ENCODE data around the gene CELF6. TPM values are rescaled to one million over a fixed set of nuclear protein-coding genes. Genes with fewer than 3 reads are reported as not detected.

The CELF6 gene
- polyA plus RNA-seq, 3 donors = 2.9 TPM; not detected in 2

DNA sequence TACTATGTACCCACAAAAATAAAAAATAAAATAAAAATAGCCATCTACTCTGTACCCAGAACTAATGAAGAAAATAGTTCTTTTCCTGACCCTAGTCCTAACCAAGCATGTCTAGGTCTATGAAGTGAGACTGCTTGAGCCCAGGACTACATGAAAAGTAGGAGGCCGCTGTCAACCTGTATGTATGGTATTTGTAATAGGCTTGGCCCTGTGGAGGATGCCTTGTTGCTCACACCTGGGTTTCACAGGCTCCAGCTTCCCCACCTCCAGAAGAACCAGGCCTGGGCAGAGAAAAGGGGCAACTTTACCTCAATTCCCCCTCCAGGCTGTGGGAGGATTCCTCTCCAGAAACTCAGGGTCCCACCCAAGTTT, 82.1 kb downstream of the CELF6 start:
- peaks cover 25 to 29% of the 10 kb centered on the region in 2 donors for H3K36me3 Mint-ChIP-seq
- intact Hi-C loops (cut with micrococcal nuclease) = loop anchor here in 1 of 2 donors (1.0 kb wide), 1 partner anchor 10 kb away; no protein-coding TSS in a partner anchor
- Histone ChIP-seq H3K27ac (ENCODE audit: low read depth in 1 of 2, low read length in 2 of 2) (peak overlapping the region; percentile 53 to 81), H3K9me3 (replicated peaks in 1 of 2; ENCODE audit: control insufficient read depth in 1 of 2, insufficient read depth in 1 of 2, low read length in 2 of 2) (no peaks in the 10 kb centered on the region), H3K4me3 (replicated peaks in 1 of 3; ENCODE audit: low read depth in 2 of 3, low read length in 3 of 3) (peak overlapping the region in 1 of 3 experiments; percentile 23), H4K20me1 (ENCODE audit: insufficient read depth, low read length) (no peaks in the 10 kb centered on the region), H3K79me2 (ENCODE audit: insufficient read depth, low read length) (peaks cover 20% of the 10 kb centered on the region), H3K4me2 (replicated peaks; ENCODE audit: extremely low read depth, low read length, poor library complexity, severe bottlenecking) (peak overlapping the region; percentile 54), H3K4me1 (ENCODE audit: control insufficient read depth in 1 of 2, insufficient read depth in 2 of 2, low read length in 2 of 2) (peaks cover 35 to 44% of the 10 kb centered on the region in 2 donors), H3K9ac (ENCODE audit: insufficient read depth, low read length, poor library complexity, severe bottlenecking) (no peak overlapping the region), H2AFZ (ENCODE audit: insufficient read depth, low read depth, low read length, poor library complexity, severe bottlenecking) (no peak overlapping the region), H3K27me3 (ENCODE audit: control insufficient read depth in 2 of 2, insufficient read depth in 2 of 2, low read length in 2 of 2) (no peaks in the 10 kb centered on the region), H3K36me3 (replicated peaks in 1 of 2; ENCODE audit: control insufficient read depth in 1 of 2, insufficient read depth in 2 of 2, low read length in 2 of 2) (peaks cover 26 to 28% of the 10 kb centered on the region in 2 donors)
- no peaks in the 10 kb centered on the region for H3K9me3 Mint-ChIP-seq
- TF ChIP-seq, protein P1, sequence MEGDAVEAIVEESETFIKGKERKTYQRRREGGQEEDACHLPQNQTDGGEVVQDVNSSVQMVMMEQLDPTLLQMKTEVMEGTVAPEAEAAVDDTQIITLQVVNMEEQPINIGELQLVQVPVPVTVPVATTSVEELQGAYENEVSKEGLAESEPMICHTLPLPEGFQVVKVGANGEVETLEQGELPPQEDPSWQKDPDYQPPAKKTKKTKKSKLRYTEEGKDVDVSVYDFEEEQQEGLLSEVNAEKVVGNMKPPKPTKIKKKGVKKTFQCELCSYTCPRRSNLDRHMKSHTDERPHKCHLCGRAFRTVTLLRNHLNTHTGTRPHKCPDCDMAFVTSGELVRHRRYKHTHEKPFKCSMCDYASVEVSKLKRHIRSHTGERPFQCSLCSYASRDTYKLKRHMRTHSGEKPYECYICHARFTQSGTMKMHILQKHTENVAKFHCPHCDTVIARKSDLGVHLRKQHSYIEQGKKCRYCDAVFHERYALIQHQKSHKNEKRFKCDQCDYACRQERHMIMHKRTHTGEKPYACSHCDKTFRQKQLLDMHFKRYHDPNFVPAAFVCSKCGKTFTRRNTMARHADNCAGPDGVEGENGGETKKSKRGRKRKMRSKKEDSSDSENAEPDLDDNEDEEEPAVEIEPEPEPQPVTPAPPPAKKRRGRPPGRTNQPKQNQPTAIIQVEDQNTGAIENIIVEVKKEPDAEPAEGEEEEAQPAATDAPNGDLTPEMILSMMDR (IDR thresholded peaks at IDR 0.05) = no peak
- H3K27me3 Mint-ChIP-seq (ENCODE audit: low read depth in 3 of 3) = no peaks in the 10 kb centered on the region
- no CpG with 5 or more reads among the region's 1 CpG for WGBS (ENCODE audit: insufficient coverage)
- peaks cover 39% of the 10 kb centered on the region for H3K4me1 Mint-ChIP-seq
- DNase-seq = peak in 1 of 3 donors; percentile 19
- no peak overlapping the region for H3K4me3 Mint-ChIP-seq
- peak overlapping the region; percentile 91 to 98 (median 95) for H3K27ac Mint-ChIP-seq

DNA sequence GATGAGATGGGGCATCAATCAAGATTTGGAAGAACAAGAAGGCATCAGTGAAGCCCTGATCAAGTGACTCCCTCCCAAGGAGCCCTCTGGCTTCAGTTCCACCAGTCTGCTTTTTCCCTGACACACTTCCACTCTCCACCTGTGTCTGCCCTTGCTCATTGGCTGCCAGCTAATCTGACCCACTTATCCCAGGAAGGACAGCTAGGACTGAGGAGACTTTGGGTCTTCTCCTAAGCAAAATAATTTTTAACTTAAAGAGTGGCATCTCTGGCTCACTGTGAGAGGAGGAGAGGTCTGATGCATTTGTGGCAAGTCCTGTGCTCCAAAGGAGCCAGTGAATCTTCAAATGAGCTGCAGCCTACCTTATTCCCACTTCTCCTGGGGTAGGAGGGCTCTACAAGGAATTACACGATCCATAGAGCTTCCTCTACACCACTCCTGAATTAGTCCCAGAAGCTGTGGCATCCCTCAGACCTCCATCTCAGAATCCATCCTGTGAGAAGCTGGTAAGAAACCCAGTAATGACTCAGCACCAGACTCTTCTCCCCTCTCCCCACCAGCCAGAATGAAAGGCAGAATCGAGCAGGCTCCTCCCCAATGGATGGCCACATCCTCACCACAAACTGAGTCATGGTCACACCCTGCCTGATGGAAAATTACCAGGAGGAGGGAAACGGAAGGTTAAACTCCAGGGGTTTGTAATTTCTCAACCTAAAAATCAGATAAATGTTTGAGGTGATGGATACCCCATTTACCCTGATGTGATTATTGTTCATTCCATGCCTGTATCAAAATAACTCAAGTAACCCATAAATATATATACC, 82.7 kb downstream of the CELF6 start:
- H3K4me1 Mint-ChIP-seq = peaks cover 45% of the 10 kb centered on the region
- H3K27ac Mint-ChIP-seq = peak overlapping the region; percentile 91 to 98 (median 95)
- TF ChIP-seq, protein P1 (IDR thresholded peaks at IDR 0.05) = no peak
- H3K9ac ChIP-seq (ENCODE audit: insufficient read depth, low read length, poor library complexity, severe bottlenecking) = peak overlapping the region; percentile 27
- intact Hi-C loops (cut with micrococcal nuclease) = loop anchor here in 1 of 2 donors (1.0 kb wide), 1 partner anchor 9 kb away; no protein-coding TSS in a partner anchor
- WGBS (ENCODE audit: insufficient coverage) = no CpG with 5 or more reads among the region's 3 CpGs
- H4K20me1 ChIP-seq (ENCODE audit: insufficient read depth, low read length) = no peaks in the 10 kb centered on the region
- H2AFZ ChIP-seq (ENCODE audit: insufficient read depth, low read depth, low read length, poor library complexity, severe bottlenecking) = peak overlapping the region; percentile 28
- H3K27ac ChIP-seq (ENCODE audit: low read depth in 1 of 2, low read length in 2 of 2) = peak overlapping the region; percentile 51 to 81
- H3K36me3 Mint-ChIP-seq = peaks cover 19 to 23% of the 10 kb centered on the region in 2 donors
- H3K4me1 ChIP-seq (ENCODE audit: control insufficient read depth in 1 of 2, insufficient read depth in 2 of 2, low read length in 2 of 2) = peaks cover 41 to 50% of the 10 kb centered on the region in 2 donors
- H3K27me3 ChIP-seq (ENCODE audit: control insufficient read depth in 2 of 2, insufficient read depth in 2 of 2, low read length in 2 of 2) = no peaks in the 10 kb centered on the region
- peak; percentile 86 to 96 (median 93) for DNase-seq
- H3K27me3 Mint-ChIP-seq (ENCODE audit: low read depth in 3 of 3) = no peaks in the 10 kb centered on the region
- H3K36me3 ChIP-seq (replicated peaks in 1 of 2; ENCODE audit: control insufficient read depth in 1 of 2, insufficient read depth in 2 of 2, low read length in 2 of 2) = peaks cover 20 to 22% of the 10 kb centered on the region in 2 donors
- peak overlapping the region in 2 of 3 experiments; percentile 5 to 46 for H3K4me3 ChIP-seq (replicated peaks in 1 of 3; ENCODE audit: low read depth in 2 of 3, low read length in 3 of 3)
- H3K9me3 ChIP-seq (replicated peaks in 1 of 2; ENCODE audit: control insufficient read depth in 1 of 2, insufficient read depth in 1 of 2, low read length in 2 of 2) = no peaks in the 10 kb centered on the region
- peak overlapping the region in 1 of 2 donors; percentile 82 for H3K4me3 Mint-ChIP-seq
- peak overlapping the region; percentile 54 for H3K4me2 ChIP-seq (replicated peaks; ENCODE audit: extremely low read depth, low read length, poor library complexity, severe bottlenecking)
- no peaks in the 10 kb centered on the region for H3K9me3 Mint-ChIP-seq
- peaks cover 24% of the 10 kb centered on the region for H3K79me2 ChIP-seq (ENCODE audit: insufficient read depth, low read length)
